CD4-positive, alpha-beta T cell treated with Interleukin-1 beta for 1 hour (primary cell): ENCODE results near the gene TTC33.
A peak's percentile ranks its signal among the peaks of the same experiment; 100 is the strongest.

Experiments used
- DNase-seq, 2 donors: peaks; one replicate each; pipeline ENCODE4 v3.0.0-alpha.2; 2020 to 2022

TTC33 gene

GRCh38 chr5:40560474-40561110 is 195.2 kb downstream of the TTC33 start:
- no peak for DNase-seq

GRCh38 chr5:40559306-40559705 is 196.5 kb downstream of the TTC33 start:
- DNase-seq: no peak

GRCh38 chr5:40557501-40557900 is 198.3 kb downstream of the TTC33 start:
- no peak for DNase-seq

- DNase-seq: no peak
These were observed 198.9 kb downstream of the TTC33 start for GRCh38 chr5:40556811-40557210.

GRCh38 chr5:40555886-40556285 is 199.9 kb downstream of the TTC33 start:
- DNase-seq: no peak

- DNase-seq: no peak
These were observed 200.9 kb downstream of the TTC33 start for GRCh38 chr5:40554813-40555212.

GRCh38 chr5:40554054-40554453 is 201.7 kb downstream of the TTC33 start:
- DNase-seq: no peak

GRCh38 chr5:40552981-40553380 is 202.8 kb downstream of the TTC33 start:
- DNase-seq: no peak

- DNase-seq: no peak
These were observed 204.0 kb downstream of the TTC33 start for GRCh38 chr5:40551496-40552491.

GRCh38 chr5:40550481-40550880 is 205.3 kb downstream of the TTC33 start:
- DNase-seq: no peak

- DNase-seq: no peak
These were observed 206.1 kb downstream of the TTC33 start for GRCh38 chr5:40549616-40550015.

GRCh38 chr5:40547994-40548575 is 207.7 kb downstream of the TTC33 start:
- no peak for DNase-seq

GRCh38 chr5:40547557-40547956 is 208.2 kb downstream of the TTC33 start:
- DNase-seq: no peak

- no peak for DNase-seq
These were observed 215.5 kb downstream of the TTC33 start for GRCh38 chr5:40540301-40540700.

GRCh38 chr5:40524677-40525076 is 231.1 kb downstream of the TTC33 start:
- no peak for DNase-seq

GRCh38 chr5:40521925-40522324 is 233.8 kb downstream of the TTC33 start:
- no peak for DNase-seq

GRCh38 chr5:40521108-40521785 is 234.5 kb downstream of the TTC33 start:
- DNase-seq: no peak

- DNase-seq: no peak
These were observed 237.3 kb downstream of the TTC33 start for GRCh38 chr5:40518485-40518917.

- DNase-seq: no peak
These were observed 240.3 kb downstream of the TTC33 start for GRCh38 chr5:40515476-40515875.

GRCh38 chr5:40514976-40515375 is 240.8 kb downstream of the TTC33 start:
- DNase-seq: peak in 1 of 2 donors; percentile 33

GRCh38 chr5:40511801-40512200 is 244.0 kb downstream of the TTC33 start:
- no peak for DNase-seq

- no peak for DNase-seq
These were observed 248.7 kb downstream of the TTC33 start for GRCh38 chr5:40507095-40507494.

GRCh38 chr5:40505031-40505430 is 250.7 kb downstream of the TTC33 start:
- DNase-seq: no peak
